Erythroblast (primary cell): ENCODE results near the gene NR3C2.

Experiments used
- GATA1 ChIP-seq: IDR thresholded peaks from 2 replicates; pipeline ENCODE4 v1.6.1; 2011; ENCODE audit warnings: low read depth, mild to moderate bottlenecking, control low read depth, low read length, moderate library complexity
- POLR2A ChIP-seq: IDR thresholded peaks from 2 replicates; pipeline ENCODE4 v1.6.1; 2011; ENCODE audit warnings: mild to moderate bottlenecking, low read length

- TF ChIP-seq POLR2A (no peak), GATA1 (no peak)
Observed at GRCh38 chr4:148166132-148166591, 276.1 kb downstream of the NR3C2 start.
